Stomach (tissue), 9 donors: Measurements from ENCODE around the gene CPED1. TPM values are rescaled to one million over a fixed set of nuclear protein-coding genes. Genes with fewer than 3 reads are reported as not detected.

Experiments used
- DNase-seq, 2 donors: peaks; one replicate each; pipeline versions ENCODE4 v3.0.0 to v3.0.0-alpha.2; 2013 to 2019
- H3K27ac ChIP-seq, 5 donors: fragments of 200-600 bp in 4 of 5; sonication (generic) in 4 of 5; one replicate each; pipeline ENCODE4 v1.5.1; 2013 to 2019; ENCODE audit warnings: mild to moderate bottlenecking in 1 of 5, moderate library complexity in 1 of 5
- H3K27me3 ChIP-seq, 3 donors: fragments of 200-600 bp; sonication (generic); one replicate each; pipeline ENCODE4 v1.5.1; 2017 to 2019; ENCODE audit warnings: mixed run types in 1 of 3
- H3K36me3 ChIP-seq, 4 donors: fragments of 200-600 bp; sonication (generic); 1 replicate in 3 of 4; 2 replicates in 1 of 4; pipeline ENCODE4 v1.5.1; 2016 to 2019
- H3K4me1 ChIP-seq, 4 donors: fragments of 200-600 bp; sonication (generic); one replicate each; pipeline ENCODE4 v1.5.1; 2016 to 2019
- H3K4me3 ChIP-seq, 4 donors: fragments of 200-600 bp; sonication (generic) in 3 of 4; one replicate each; pipeline ENCODE4 v1.5.1; 2016 to 2019; ENCODE audit warnings: mild to moderate bottlenecking in 1 of 4
- H3K9me3 ChIP-seq, 4 donors: fragments of 200-600 bp; sonication (generic); one replicate each; pipeline ENCODE4 v1.5.1; 2016 to 2019
- CTCF ChIP-seq, 7 experiments: fragments of 450-650 bp in 4 of 7; fragments of 200-600 bp in 3 of 7; sonication (generic) in 3 of 7; IDR thresholded peaks; one replicate each; pipeline ENCODE4 v1.5.1; 2016 to 2019; ENCODE audit warnings: antibody characterized with exemption in 7 of 7, control low read depth in 2 of 7, mild to moderate bottlenecking in 1 of 7
- EP300 ChIP-seq: sonication (generic); formaldehyde crosslinking; IDR thresholded peaks from one replicate; pipeline ENCODE4 v1.6.1; 2017; ENCODE audit warnings: antibody characterized with exemption
- POLR2A ChIP-seq, 4 donors: fragments of 450-650 bp; IDR thresholded peaks; one replicate each; pipeline ENCODE4 v1.6.1; 2016; ENCODE audit warnings: antibody characterized with exemption in 4 of 4, control low read depth in 2 of 4, mild to moderate bottlenecking in 1 of 4, moderate library complexity in 1 of 4
- POLR2AphosphoS5 ChIP-seq, 3 donors: sonication (generic); formaldehyde crosslinking; IDR thresholded peaks; one replicate each; pipeline ENCODE4 v1.6.1; 2016; ENCODE audit warnings: antibody characterized with exemption in 3 of 3
- WGBS, 5 donors: extraction: QIAGEN DNeasy Blood & Tissue Kit in 3 of 5; methylation state at CpG; one replicate each; pipeline versions ENCODE4 v1.1.5 to v1.1.7; 2013 to 2018; 5-methylcytosine and 5-hydroxymethylcytosine counted together
- intact Hi-C: fragments of 100-400 bp; cut with DNase I; formaldehyde crosslinking; loops from one replicate; pipeline ENCODE4 v1.15.1; 2023; ENCODE audit warnings: low total_unique reads
- polyA plus RNA-seq, 3 donors: library from polyadenylated mRNA; stranded (reverse); fragments of 200-250 nt; gene quantifications; one replicate each; pipeline ENCODE4 v1.2.3, GENCODE V29; 2013
- total RNA-seq, 5 donors: library from RNA; depleted of rRNA; stranded (reverse); fragments of >200 nt; gene quantifications; one replicate each; pipeline versions ENCODE4 v1.1.0 to v1.2.3, GENCODE V29; 2014 to 2016
- donor health status: healthy with polysubstance abuse.
- donor health status: Bipolar disorder and iron deficiency.
- donor health status: healthy.

The CPED1 gene
- total and polyA plus RNA-seq, 8 donors, result 3.0 to 58.7 (median 15.9) TPM

GRCh38 chr7:121322460-121322859, 333.9 kb downstream of the CPED1 start:
- no peak for TF ChIP-seq POLR2A (IDR thresholded peaks at IDR 0.05)
- TF ChIP-seq CTCF (IDR thresholded peaks at IDR 0.05), result no peak
- no peak for TF ChIP-seq POLR2AphosphoS5 (IDR thresholded peaks at IDR 0.05)
- no peak for TF ChIP-seq EP300
- no peaks in the 10 kb centered on the region for H3K36me3 ChIP-seq
- intact Hi-C loops, result no loop called here

GRCh38 chr7:121323515-121324302, 335.2 kb downstream of the CPED1 start:
- Histone ChIP-seq H3K4me3 (no peak overlapping the region), H3K4me1 (peaks cover 0 to 3% (median 1%) of the 10 kb centered on the region in 4 donors), H3K9me3 (no peaks in the 10 kb centered on the region), H3K36me3 (no peaks in the 10 kb centered on the region), H3K27ac (no peak overlapping the region), H3K27me3 (peaks cover 0 to 21% (median 9%) of the 10 kb centered on the region in 3 donors)
- DNase-seq, result no peak
- no peak for TF ChIP-seq CTCF (IDR thresholded peaks at IDR 0.05)
- no peak for TF ChIP-seq EP300
- 62 to 69% (median 67%) methylated on average over 5 of the region's 5 CpGs for WGBS, 5 donors
- intact Hi-C loops, result no loop called here

More at GRCh38 chr7:121322460-121322859, 333.9 kb downstream of the CPED1 start:
- H3K4me3 ChIP-seq, result no peak overlapping the region
- DNase-seq, result no peak
- no peak overlapping the region for H3K27ac ChIP-seq
- peaks cover 0 to 8% (median 0%) of the 10 kb centered on the region in 3 donors for H3K27me3 ChIP-seq
- no peaks in the 10 kb centered on the region for H3K4me1 ChIP-seq
- 33 to 51% (median 46%) methylated on average over 3 of the region's 3 CpGs for WGBS, 5 donors
- H3K9me3 ChIP-seq, result no peaks in the 10 kb centered on the region

- WGBS, 5 donors, result 60 to 73% (median 63%) methylated on average over 5 of the region's 5 CpGs
- H3K27me3 ChIP-seq, result peaks cover 4 to 60% (median 41%) of the 10 kb centered on the region in 3 donors
- intact Hi-C loops, result no loop called here
Measured at GRCh38 chr7:121327671-121328070, 339.2 kb downstream of the CPED1 start.

More at GRCh38 chr7:121327671-121328070, 339.2 kb downstream of the CPED1 start:
- H3K4me1 ChIP-seq, result peaks cover 17 to 24% (median 20%) of the 10 kb centered on the region in 4 donors
- TF ChIP-seq CTCF (IDR thresholded peaks at IDR 0.05), result no peak
- no peak for TF ChIP-seq POLR2AphosphoS5 (IDR thresholded peaks at IDR 0.05)
- no peak for TF ChIP-seq EP300
- no peak for TF ChIP-seq POLR2A (IDR thresholded peaks at IDR 0.05)
- no peaks in the 10 kb centered on the region for H3K9me3 ChIP-seq
- DNase-seq, result no peak
- H3K36me3 ChIP-seq, result no peaks in the 10 kb centered on the region
- no peak overlapping the region for H3K4me3 ChIP-seq
- H3K27ac ChIP-seq, result no peak overlapping the region
